Measurements from ENCODE around the gene TOX2.
"Not testable (repeated sequence)": the region's sequence is repeated elsewhere in the genome, so short reads cannot be mapped to it uniquely, and the experiment has no call there.

Gene TOX2

GRCh38 chr20:44038681-44039123, 124.0 kb downstream of the TOX2 start:
- DNase-seq: no peak

DNA sequence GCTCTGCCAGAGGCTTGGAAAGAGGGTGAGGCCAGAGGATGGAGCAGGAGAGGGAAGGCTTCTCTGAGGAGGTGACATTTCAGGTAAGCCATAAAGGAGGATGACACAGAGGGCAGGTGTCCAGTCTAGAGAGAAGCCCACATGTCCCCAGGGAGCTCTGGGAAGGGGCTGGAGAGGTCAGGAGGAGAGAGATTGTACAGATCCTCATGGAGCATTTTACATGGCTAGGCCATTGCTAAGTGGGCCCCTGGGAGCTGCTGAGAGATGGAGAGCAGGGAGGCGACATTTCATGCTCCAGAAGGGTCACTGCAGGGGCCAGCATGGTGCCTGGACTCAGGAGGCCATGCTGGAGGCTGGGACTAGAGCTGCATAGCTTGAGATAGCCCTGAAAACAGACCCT, 124.5 kb downstream of the TOX2 start:
- DNase-seq: no peak

- DNase-seq: no peak
Observed at GRCh38 chr20:44039741-44040140, 125.1 kb downstream of the TOX2 start.

- DNase-seq: no peak
Observed at GRCh38 chr20:44040202-44040915, 125.7 kb downstream of the TOX2 start.

DNA sequence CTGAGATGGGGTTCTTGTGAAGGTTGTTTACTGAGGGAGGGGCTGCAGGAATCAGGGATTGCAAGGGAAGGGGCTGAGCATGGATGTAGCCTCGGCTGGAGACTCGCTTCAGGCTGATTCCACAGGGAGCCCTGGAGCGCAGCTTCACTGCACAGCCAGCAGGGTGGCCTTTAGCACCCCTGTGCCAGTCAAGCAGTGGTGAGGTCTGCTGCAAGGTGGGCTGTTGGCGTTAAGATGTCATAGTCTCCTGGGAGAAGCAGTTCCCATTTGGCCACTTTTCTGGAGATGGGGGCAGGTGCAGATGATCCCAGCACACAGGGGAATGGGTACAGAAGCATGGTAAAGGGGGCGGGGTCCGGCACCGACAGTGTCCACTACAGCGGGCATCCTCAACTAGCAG, 126.3 kb downstream of the TOX2 start:
- DNase-seq: no peak

DNA sequence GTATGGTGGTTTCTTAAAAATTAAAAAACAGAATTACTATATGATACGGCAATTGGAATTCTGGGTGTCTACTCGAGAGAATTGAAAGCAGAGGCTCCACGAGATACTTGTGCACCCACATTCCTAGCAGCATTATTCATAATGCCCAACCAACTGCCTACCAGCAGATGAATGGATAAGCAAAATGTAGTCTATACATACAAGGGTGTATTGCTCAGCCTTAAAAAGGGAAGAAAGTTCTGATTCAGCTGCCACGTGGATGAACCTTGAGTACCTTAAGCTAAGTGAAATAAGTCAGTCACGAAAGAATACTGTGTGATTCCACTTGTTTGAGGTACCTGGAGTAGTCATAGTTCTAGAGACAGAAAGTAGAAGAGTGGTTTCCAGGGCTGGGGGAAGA, 130.1 kb downstream of the TOX2 start:
- DNase-seq: not testable (repeated sequence)

DNA sequence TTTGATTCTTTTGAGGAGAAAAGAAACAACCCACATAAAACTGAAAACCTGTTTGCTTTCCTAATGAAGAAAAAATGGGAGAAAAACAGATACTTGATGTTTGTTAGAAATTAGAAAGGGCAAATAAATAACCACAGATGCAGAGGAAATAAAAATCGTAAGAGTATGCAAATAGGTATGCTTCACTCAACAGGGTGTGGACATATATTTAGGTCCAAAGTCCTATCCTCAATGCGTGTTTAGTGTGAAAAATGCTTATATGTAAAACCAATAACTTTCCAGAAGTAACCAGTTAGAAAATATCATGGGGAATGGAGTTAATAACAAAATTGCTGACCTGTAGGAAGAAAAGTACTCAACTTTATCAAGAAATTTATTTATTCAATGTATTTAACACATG, 135.7 kb downstream of the TOX2 start:
- no peak for DNase-seq

DNA sequence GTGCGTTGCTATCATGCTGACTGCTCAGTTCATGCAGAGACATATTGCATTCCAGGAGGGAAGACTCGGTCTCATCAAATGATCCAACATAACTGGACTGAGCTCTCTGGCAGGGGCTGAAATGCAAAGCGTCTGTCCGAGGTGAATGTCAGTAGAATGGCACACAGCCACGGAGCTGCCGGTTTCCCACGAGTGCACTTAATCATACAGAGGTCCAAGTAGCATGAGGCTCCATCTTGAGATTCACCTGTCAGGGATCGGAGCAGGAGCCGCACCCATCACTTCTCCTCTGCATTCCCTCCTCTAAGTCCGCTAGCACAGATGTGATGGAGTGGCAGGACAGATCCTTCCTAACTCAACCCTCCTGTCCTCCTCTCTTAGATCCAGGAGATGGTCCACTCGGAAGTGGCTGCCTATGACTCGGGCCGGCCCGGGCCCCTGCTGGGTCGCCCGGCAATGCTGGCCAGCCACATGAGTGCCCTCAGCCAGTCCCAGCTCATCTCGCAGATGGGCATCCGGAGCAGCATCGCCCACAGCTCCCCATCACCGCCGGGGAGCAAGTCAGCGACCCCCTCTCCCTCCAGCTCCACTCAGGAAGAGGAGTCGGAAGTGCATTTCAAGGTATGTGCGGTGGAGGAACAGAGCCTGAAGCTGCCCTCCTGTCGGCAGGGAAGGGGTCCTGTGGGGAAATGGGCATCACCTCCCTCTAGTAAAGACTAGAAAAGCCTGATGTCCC, 136.4 kb downstream of the TOX2 start:
- no peak for DNase-seq

DNA sequence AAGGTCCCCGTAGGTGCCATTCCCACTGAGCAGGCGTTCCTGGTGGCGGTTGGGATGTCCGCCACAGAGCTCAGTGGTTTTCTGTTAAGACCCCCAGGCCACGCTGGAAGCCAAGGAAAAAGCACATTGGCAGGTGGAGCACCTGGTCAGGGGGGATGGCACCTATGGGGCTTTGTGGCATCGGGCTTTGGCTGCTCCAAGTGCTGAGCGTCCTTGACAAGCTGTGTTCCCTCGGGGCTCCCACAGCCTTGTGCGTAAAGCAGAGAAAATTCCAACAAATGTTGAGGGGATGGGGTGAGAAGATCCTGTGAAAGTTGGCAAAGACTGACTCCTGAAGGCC, 137.0 kb downstream of the TOX2 start:
- no peak for DNase-seq

DNA sequence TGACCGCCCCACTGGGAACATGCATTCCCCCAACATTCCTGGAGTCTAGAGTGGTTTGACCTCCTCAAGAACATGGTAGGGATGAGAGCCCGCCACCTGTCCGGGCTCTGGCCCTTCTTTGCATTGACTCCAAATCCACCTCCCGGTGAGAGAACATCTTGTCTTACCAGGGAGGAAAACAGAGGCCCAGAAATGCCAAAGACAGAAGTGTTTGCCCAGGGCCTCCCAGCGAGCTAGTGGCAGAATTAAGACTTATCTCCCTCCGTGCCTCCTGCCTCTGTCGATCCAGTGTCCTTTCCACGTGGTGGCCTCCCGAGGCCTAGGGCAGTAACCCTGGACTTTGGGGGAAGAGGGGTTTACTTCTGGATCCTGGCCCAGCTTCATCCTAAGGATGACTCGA, 137.5 kb downstream of the TOX2 start:
- no peak for DNase-seq

GRCh38 chr20:44053046-44053445, 138.4 kb downstream of the TOX2 start:
- no peak for DNase-seq

- no peak for DNase-seq
Observed at GRCh38 chr20:44054118-44054517, 139.5 kb downstream of the TOX2 start.

- DNase-seq: no peak
Observed at GRCh38 chr20:44054849-44055248, 140.2 kb downstream of the TOX2 start.

DNA sequence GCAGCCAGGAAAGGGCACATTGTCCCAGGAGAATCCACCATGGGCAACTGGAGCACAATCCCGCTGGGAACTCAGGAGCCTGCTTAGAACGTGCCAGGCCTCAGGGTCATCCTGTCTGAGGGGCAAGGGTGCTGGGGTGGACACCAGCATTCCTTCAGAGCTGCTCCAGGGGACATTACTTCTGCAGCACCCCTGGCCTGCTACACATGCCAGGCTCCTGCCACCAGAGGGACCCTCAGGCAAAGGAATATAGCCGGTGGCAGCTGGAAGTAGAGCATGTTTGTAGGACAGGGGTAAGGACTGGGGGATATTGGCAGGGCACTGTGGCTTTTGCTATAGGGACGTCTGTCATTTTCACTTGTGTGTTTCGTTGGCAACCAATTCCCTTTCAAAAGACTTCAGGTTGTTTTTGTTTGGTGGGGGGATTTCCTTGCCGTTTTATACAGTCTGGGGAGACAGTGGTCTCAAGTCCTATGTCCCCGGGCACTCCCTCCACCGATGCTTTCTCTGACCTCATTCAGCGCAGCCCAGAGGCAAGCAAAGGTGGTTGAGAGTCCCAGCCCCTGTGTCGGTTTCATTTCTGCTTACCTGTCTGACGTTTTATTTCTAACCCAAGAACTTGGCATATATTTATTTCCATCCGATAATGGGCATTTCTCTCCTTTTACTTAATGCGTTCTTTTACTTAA, 141.5 kb downstream of the TOX2 start:
- DNase-seq: peak in 1 of 2 experiments; percentile 35

DNA sequence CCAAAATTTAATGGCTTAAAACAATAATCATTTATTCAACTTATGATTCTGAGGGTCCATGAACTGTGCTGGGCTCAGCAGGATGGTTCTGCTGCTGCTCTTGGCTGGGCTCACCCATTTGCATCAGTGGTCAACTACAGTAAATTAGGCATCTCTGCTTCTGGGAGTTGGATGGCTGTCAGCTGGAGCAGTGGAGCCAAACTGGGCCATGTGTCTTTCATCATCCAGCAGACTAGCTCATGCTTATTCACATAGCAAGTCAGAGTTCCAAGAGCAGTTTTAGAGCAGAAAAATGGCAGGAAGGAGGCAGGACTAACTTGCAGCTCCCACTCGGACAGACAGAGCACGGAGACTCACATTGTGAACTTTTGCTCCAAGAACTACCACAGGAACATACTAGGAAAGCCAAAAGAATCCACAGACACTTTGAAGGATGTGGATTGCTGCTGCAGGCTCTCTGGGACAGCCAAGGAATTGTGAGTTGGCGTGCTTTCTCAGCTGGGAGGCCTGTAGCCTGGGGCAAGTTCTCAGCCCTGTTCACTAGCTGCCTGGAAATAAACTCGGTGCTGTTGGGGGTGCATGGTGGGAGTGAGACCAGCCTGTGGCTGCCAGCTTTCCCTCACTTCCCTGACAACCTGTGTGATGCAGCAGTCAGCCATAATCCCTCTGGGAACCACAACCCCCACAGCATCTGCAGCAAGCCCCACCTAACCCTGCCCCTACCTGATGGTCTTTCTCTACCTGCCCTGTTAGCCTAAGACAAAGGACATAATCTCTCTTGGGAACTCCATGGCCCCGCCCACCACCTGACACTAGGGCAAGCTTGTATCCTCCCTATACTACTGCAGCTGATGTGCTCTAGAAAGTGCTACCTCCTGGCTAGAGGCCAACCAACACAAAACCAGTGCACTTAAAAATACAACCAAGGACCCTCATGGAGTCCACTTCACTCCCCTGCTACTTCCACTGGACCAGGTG, 143.3 kb downstream of the TOX2 start:
- no peak for DNase-seq

DNA sequence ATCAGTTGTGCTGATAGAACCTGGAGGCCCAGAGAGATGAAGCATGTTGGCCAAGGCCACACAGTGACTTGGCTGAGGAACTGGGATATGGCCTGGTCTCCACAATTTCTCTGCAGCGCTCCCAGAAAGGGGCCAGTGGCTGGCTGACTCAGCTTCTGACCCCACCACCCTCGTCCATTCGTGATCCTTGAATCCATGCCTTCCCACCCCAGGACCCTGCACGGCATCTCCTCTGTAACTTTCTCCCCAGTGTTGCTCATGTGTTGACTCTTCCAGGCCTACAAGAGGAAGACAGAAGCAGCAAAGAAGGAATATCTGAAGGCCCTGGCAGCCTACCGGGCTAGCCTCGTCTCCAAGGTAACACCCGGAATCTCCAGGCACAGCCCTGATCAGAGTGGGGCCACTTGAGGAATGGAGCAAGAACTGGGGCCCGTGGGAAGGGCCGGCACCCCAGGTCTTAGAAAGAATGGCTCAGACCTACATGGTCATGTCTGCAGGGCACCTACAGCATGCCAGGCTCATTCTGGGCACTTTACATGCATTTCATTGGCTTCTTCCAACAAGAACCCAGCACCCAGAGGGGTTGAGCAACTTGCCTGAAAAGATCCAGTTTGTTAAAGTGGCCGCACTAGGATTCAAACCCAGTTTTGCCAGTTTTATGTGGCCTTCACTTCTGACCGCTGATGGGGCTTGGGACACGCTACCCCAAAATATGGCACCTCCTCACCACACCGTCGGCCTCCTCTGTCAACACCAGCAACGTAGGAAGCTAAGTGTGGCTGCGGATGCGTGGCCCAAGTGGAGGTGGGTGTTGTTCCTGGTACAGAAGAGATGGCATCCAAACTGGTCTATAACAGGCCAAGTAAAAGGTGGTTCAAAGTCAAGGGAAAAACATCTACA, 150.1 kb downstream of the TOX2 start:
- no peak for DNase-seq

DNA sequence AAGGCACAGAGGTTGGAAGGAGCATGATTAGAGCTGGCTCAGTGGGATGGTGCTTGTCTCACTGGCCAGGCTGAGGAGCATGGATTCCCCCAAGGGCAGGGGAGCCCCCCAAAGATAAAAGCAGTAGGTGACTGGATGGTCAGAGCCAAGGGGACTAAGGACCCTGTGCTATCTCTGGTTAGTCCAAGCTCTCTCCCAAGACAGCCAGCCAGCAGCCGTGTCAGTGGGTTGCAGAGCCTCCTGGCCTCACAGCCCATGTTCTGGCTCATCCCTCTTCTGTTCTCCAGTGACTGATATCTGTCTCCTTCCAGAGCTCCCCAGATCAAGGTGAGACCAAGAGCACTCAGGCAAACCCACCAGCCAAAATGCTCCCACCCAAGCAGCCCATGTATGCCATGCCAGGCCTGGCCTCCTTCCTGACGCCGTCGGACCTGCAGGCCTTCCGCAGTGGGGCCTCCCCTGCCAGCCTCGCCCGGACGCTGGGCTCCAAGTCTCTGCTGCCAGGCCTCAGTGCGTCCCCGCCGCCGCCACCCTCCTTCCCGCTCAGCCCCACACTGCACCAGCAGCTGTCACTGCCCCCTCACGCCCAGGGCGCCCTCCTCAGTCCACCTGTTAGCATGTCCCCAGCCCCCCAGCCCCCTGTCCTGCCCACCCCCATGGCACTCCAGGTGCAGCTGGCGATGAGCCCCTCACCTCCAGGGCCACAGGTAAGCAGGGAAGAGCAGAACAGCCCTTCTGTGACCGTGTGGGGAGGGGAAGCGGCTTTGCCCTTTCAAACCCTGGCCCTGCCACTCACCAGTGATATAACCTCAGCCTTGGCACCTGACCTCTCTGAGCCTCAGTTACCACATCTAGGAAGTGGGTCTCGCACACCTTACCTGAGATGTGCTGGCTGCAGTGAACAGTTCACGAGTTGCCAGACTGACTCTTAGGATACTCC, 151.0 kb downstream of the TOX2 start:
- DNase-seq: no peak

DNA sequence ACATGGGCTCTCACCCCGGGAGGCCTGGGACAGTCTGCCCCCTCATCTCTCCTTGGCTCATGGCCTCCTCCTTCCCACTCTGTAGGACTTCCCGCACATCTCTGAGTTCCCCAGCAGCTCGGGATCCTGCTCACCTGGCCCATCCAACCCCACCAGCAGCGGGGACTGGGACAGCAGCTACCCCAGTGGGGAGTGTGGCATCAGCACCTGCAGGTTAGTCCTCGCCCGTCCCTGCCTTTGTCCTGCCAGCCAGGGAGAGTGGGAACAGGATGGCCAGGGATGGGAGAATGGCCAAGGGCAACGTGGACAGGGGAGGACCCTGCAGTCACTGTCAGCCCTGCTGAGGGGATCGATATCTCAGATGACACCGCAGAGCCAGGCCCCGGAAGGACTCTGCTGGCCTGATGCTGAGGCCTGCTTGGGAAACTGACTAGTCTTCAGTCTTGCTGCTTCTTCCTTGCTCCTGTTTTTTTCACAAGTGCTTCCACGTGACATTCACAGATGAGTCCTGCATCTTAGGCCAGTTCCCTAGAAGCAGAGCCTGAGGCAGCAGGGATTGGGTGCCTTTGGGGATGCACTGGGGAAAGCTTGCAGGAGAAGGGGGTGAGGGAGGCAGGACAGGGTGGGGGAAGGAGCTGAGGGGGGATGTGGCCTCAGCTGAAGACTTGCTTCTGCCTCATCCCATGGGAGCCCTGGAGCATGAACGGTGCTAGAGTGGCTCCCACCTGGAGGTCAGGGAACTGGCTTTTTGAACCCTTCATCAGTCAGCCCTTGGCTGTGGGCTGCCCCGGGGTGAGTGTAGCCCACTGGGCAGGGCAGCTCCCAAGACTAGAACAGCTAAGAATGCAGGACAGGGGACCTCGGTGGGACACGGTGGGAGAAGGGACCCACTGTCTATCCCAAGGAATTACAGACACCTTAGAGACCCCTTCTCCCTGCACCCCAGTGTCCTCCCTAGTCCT, 152.3 kb downstream of the TOX2 start:
- no peak for DNase-seq

GRCh38 chr20:44067650-44068081, 153.0 kb downstream of the TOX2 start:
- no peak for DNase-seq
